Measurements from ENCODE around the gene MEIS2.

DNA sequence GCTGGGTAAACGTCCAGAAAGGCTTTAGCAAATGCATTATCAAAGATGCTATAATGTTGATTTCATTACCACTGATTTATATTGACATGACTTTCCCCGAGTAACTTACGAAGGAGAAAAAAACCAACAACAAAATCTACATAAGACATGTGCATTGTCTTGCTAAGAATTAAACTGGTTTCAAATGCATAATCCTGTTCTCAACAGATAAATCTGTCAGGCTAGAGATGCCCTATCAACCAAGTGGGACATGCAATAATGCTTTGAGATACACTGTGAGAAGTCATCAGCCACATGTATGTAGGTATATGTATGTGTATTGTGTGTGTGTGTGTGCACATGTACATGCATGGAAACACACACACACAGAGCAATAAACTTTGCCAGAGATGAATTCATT lies 195.6 kb downstream of the MEIS2 start:
- TF ChIP-seq, protein P1, sequence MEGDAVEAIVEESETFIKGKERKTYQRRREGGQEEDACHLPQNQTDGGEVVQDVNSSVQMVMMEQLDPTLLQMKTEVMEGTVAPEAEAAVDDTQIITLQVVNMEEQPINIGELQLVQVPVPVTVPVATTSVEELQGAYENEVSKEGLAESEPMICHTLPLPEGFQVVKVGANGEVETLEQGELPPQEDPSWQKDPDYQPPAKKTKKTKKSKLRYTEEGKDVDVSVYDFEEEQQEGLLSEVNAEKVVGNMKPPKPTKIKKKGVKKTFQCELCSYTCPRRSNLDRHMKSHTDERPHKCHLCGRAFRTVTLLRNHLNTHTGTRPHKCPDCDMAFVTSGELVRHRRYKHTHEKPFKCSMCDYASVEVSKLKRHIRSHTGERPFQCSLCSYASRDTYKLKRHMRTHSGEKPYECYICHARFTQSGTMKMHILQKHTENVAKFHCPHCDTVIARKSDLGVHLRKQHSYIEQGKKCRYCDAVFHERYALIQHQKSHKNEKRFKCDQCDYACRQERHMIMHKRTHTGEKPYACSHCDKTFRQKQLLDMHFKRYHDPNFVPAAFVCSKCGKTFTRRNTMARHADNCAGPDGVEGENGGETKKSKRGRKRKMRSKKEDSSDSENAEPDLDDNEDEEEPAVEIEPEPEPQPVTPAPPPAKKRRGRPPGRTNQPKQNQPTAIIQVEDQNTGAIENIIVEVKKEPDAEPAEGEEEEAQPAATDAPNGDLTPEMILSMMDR (IDR thresholded peaks at IDR 0.05) = no peak
- no peak for TF ChIP-seq EP300 (IDR thresholded peaks at IDR 0.05)
- no peak for TF ChIP-seq POLR2A (IDR thresholded peaks at IDR 0.05)

Measured in stomach (tissue), 4 donors.